ENCODE results near the gene CECR2. TPM values are rescaled to one million over a fixed set of nuclear protein-coding genes. Genes with fewer than 3 reads are reported as not detected.

The CECR2 gene
- total and polyA plus RNA-seq, 2 experiments from 2014 or later, result 4.6 to 32.3 TPM

- Histone ChIP-seq H3K27me3 (no peaks in the 10 kb centered on the region), H3K4me3 (no peak overlapping the region), H3K4me1 (ENCODE audit: low read depth) (peaks cover 17% of the 10 kb centered on the region), H3K9me3 (ENCODE audit: low read depth) (no peaks in the 10 kb centered on the region), H3K27ac (no peak overlapping the region), H3K36me3 (no peaks in the 10 kb centered on the region)
- TF ChIP-seq CTCF (IDR thresholded peaks at IDR 0.05; ENCODE audit: low read depth, low read length), result no peak
- DNase-seq (ENCODE audit: low read depth in 1 of 2, low spot score in 1 of 2), result peak in 1 of 2 donors; percentile 38
Measured at GRCh38 chr22:17429516-17429915, 60.3 kb downstream of the CECR2 start.

GRCh38 chr22:17430412-17430811 lies 61.2 kb downstream of the CECR2 start:
- H3K9me3 ChIP-seq (ENCODE audit: low read depth), result no peaks in the 10 kb centered on the region
- no peaks in the 10 kb centered on the region for H3K36me3 ChIP-seq
- H3K27me3 ChIP-seq, result no peaks in the 10 kb centered on the region
- no peak for TF ChIP-seq CTCF (IDR thresholded peaks at IDR 0.05; ENCODE audit: low read depth, low read length)
- DNase-seq (ENCODE audit: low read depth in 1 of 2, low spot score in 1 of 2), result peak in 1 of 2 donors; percentile 92
- peak overlapping the region; percentile 57 for H3K27ac ChIP-seq
- no peak overlapping the region for H3K4me3 ChIP-seq
- peaks cover 26% of the 10 kb centered on the region for H3K4me1 ChIP-seq (ENCODE audit: low read depth)

DNA sequence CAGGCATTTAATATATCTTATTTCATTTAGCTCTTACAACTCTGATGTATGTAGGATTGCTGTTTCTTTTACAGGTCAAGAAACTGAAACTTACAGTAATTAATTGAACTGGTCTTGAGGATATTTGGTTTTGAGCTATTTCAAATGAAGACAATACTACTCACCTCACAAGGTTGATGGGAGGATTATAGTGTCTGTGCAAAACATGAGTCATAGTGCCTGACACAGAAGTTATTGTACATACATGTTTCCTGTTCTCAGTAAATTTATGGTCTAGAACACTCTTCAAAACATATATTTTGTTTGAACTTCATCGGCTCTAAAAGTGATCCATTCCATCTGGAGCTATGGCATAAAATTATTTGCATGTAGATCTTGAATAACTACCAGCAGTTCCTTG lies 61.9 kb downstream of the CECR2 start:
- H3K36me3 ChIP-seq, result no peaks in the 10 kb centered on the region
- H3K27ac ChIP-seq, result no peak overlapping the region
- no peak for DNase-seq (ENCODE audit: low read depth in 1 of 2, low spot score in 1 of 2)
- H3K4me1 ChIP-seq (ENCODE audit: low read depth), result peaks cover 33% of the 10 kb centered on the region
- no peaks in the 10 kb centered on the region for H3K9me3 ChIP-seq (ENCODE audit: low read depth)
- H3K27me3 ChIP-seq, result no peaks in the 10 kb centered on the region
- H3K4me3 ChIP-seq, result no peak overlapping the region
- TF ChIP-seq CTCF (IDR thresholded peaks at IDR 0.05; ENCODE audit: low read depth, low read length), result no peak

DNA sequence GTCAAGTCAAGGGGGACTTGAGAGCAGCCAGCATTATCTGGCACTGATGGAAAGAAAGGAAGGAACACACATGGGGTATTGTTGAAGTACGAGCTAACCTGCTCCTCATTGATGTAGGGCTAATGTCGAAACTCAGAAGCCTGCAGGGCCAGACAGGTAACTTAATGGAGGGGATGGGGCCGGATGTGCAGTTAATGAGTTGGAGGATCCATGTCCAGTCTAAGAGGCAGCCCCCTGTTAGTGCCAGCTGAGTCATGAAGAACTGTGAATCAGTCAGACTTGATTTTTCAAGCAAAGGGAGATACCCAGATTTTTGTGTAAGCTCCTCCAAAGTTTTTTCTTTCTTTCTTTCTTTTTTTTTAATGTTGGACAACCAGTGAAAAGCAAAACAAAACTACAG lies 65.6 kb downstream of the CECR2 start:
- Histone ChIP-seq H3K9me3 (ENCODE audit: low read depth) (no peaks in the 10 kb centered on the region), H3K27me3 (no peaks in the 10 kb centered on the region), H3K4me1 (ENCODE audit: low read depth) (peaks cover 59% of the 10 kb centered on the region), H3K36me3 (no peaks in the 10 kb centered on the region), H3K4me3 (no peak overlapping the region), H3K27ac (peak overlapping the region; percentile 68)
- DNase-seq (ENCODE audit: low read depth in 1 of 2, low spot score in 1 of 2), result no peak
- no peak for TF ChIP-seq CTCF (IDR thresholded peaks at IDR 0.05; ENCODE audit: low read depth, low read length)

GRCh38 chr22:17435375-17435774 lies 66.1 kb downstream of the CECR2 start:
- DNase-seq (ENCODE audit: low read depth in 1 of 2, low spot score in 1 of 2), result no peak
- H3K27me3 ChIP-seq, result no peaks in the 10 kb centered on the region
- no peak for TF ChIP-seq CTCF (IDR thresholded peaks at IDR 0.05; ENCODE audit: low read depth, low read length)
- peaks cover 57% of the 10 kb centered on the region for H3K4me1 ChIP-seq (ENCODE audit: low read depth)
- H3K9me3 ChIP-seq (ENCODE audit: low read depth), result no peaks in the 10 kb centered on the region
- H3K4me3 ChIP-seq, result no peak overlapping the region
- H3K27ac ChIP-seq, result peak overlapping the region; percentile 86
- no peaks in the 10 kb centered on the region for H3K36me3 ChIP-seq

Measured in cardiac muscle cell (in vitro differentiated cells and primary cell).